IPS-11a (cell line): Measurements from ENCODE around the gene TRNAU1AP.

Experiments
- H3K4me3 ChIP-seq: one replicate; pipeline ENCODE4 v1.5.1; 2013; ENCODE audit warnings: low read depth, low read length, control low read depth

Gene TRNAU1AP

DNA sequence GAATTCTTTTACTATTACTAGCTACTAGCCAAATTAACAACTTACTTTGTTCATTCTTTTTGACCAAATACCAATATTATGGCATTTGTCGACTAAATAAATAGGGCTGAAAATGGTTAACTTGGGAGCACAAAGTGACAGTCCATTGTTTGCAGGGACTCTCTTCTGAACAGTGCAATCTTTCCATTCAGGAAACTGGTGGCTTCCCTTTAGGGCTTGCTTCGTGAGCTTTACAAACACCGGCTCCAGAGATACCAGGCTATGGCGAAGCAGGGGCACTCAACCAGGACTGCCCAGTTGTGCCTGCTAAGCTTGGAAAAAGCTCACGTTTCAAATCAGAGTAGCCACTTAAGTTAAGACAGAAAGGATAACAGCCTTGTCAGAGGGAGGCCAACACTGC is 51.5 kb downstream of the TRNAU1AP start:
- H3K4me3 ChIP-seq = no peak overlapping the region

DNA sequence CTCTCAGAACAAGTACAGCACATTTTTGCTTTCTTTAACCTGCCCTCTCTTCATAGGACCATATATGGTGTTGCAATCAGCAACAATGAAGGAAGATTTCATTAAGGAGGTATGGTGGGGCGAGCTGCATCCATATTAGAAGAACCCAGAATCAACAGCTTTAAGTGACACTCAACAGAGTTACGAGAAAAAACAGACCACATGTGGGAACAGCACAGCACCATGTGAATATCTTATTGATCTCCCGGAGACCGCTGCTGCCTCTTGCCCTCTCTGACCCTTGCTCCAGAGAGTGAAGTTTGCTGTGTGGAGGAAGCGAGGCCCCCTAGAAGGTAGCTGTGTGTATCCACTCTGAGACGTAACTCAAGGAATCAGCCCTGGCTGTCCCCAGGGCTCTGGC is 52.1 kb downstream of the TRNAU1AP start:
- H3K4me3 ChIP-seq = no peak overlapping the region

DNA sequence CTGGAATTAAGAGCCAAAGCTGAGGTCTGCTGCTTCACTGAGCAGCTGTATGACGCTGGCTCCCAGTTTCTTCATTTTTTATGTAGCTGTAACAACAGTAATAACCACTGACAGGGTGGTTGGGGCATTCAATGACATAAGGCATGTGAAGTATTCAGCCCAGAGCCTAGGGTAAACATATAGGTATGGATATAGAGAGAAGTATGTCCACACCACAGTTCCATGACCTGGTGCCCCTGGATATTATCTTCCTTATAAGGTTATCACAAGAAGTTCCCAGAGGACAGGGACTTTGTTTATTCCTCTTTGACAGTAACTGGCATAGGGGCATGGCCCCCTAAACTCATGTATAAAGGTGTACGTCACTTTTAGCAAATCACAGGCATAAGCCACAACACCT is 53.9 kb downstream of the TRNAU1AP start:
- H3K4me3 ChIP-seq = no peak overlapping the region

DNA sequence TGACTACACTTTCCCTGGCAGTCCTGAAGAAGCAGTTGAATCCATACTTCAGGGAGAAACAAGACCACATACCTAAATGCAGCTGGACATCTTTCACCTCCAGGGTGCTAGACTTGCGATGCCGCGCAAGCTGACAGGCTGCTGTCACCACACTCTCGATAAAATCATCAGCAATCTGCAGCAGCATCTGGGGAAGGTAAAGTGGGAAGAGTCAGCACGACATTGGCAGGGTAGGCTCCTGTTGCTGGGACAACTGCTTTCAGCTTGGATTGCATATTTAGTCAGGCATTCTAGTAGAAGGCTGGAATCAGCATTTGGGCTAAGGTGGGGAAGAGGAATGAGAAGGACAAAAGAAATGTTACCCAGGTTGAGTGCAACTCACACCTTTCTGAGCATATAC is 60.3 kb downstream of the TRNAU1AP start:
- H3K4me3 ChIP-seq = no peak overlapping the region
